K562 (cell line): Measurements from ENCODE around the gene SEMA5A. TPM values are rescaled to one million over a fixed set of nuclear protein-coding genes. Genes with fewer than 3 reads are reported as not detected.

Experiments
- ATAC-seq: fragments of 200-7000 bp; cut with Tn5 transposase; 3 replicates; pipeline ENCODE4 v1.9.1; 2020; ENCODE audit warnings: moderate library complexity
- BruUV-seq: library from RNA; stranded (reverse); fragments of 400-500 nt; replicated peaks from 2 replicates; lab custom pipeline; 2021; lab: Mats Ljungman, UMichigan
- CTCF ChIA-PET: fragments of 300-600 bp; formaldehyde crosslinking; extraction: SDS; loops from one replicate; lab custom pipeline; 2021; ENCODE audit warnings: low intra/inter-chr PET ratio; lab: Yijun Ruan, JAX
- POLR2A ChIA-PET: fragments of 300-600, 350-650 bp; sonication (Branson Sonifier 250); formaldehyde crosslinking; extraction: SDS; loops from one replicate; lab custom pipeline; 2021; ENCODE audit warnings: antibody characterized with exemption, inconsistent platforms; lab: Yijun Ruan, JAX
- DNase-seq, 4 experiments: peaks; one replicate each; pipeline versions ENCODE4 v3.0.0 to v3.0.0-alpha.2; 2011 to 2018; ENCODE audit warnings: low spot score in 3 of 4, mixed read lengths in 3 of 4; ENCODE audit errors: extremely low read depth in 1 of 4
- FAIRE-seq: peaks from 2 replicates; lab custom pipeline; 2011; peaks lifted over from hg19 to GRCh38; lab: Jason Lieb, UNC
- H2AFZ ChIP-seq: 2 replicates; pipeline ENCODE4 v1.6.0; 2011; ENCODE audit warnings: low read depth, low read length, control low read depth, inconsistent platforms
- H3K27ac ChIP-seq: fragments of 200-600 bp; 3 replicates; pipeline ENCODE4 v1.8.0; 2011; ENCODE audit warnings: low read depth, mild to moderate bottlenecking, control low read depth, inconsistent platforms, low read length, moderate library complexity, mixed read lengths; ENCODE audit errors: extremely low read depth
- H3K27me3 ChIP-seq, 2 experiments: fragments of 300-600 bp in 1 of 2; 2 replicates in 1 of 2; 3 replicates in 1 of 2; pipeline versions ENCODE4 v1.6.0 to v1.8.0; 2011; ENCODE audit warnings: inconsistent platforms in 2 of 2, low read length in 2 of 2, mild to moderate bottlenecking in 1 of 2, mixed read lengths in 1 of 2, moderate library complexity in 1 of 2; ENCODE audit not compliant: control insufficient read depth in 2 of 2, insufficient read depth in 2 of 2
- H3K36me3 ChIP-seq: fragments of 300-600 bp; 3 replicates; pipeline ENCODE4 v1.8.0; 2011; ENCODE audit warnings: mild to moderate bottlenecking, low read length, inconsistent platforms; ENCODE audit not compliant: control insufficient read depth, insufficient read depth
- H3K4me1 ChIP-seq, 2 experiments: fragments of 200-600 bp in 1 of 2; replicated peaks in 1 of 2; 2 replicates in 1 of 2; 3 replicates in 1 of 2; pipeline versions ENCODE4 v1.5.1 to v1.8.0; 2011; ENCODE audit warnings: inconsistent platforms in 2 of 2, low read length in 2 of 2, mild to moderate bottlenecking in 1 of 2, mixed read lengths in 1 of 2, moderate library complexity in 1 of 2; ENCODE audit not compliant: control insufficient read depth in 2 of 2, insufficient read depth in 2 of 2
- H3K4me2 ChIP-seq: 2 replicates; pipeline ENCODE4 v1.6.1; 2011; ENCODE audit warnings: low read length, control low read depth, inconsistent platforms, mixed read lengths; ENCODE audit not compliant: insufficient read depth
- H3K4me3 ChIP-seq: fragments of 200-600 bp; sonication (generic), shearing (Covaris generic); 2 replicates; pipeline ENCODE4 v1.5.1; 2016; ENCODE audit warnings: control low read depth, inconsistent platforms
- H3K79me2 ChIP-seq: fragments of 200-600 bp; 3 replicates; pipeline ENCODE4 v1.8.0; 2011; ENCODE audit warnings: low read length, inconsistent platforms; ENCODE audit not compliant: control insufficient read depth, insufficient read depth
- H3K9ac ChIP-seq, 2 experiments: 2 replicates each; pipeline versions ENCODE4 v1.6.0 to v1.6.1; 2011; ENCODE audit warnings: low read depth in 2 of 2, low read length in 2 of 2, control low read depth in 1 of 2, inconsistent platforms in 1 of 2, mild to moderate bottlenecking in 1 of 2, mixed read lengths in 1 of 2; ENCODE audit not compliant: insufficient read depth in 1 of 2
- H3K9me1 ChIP-seq: one replicate; pipeline ENCODE4 v1.6.0; 2011; ENCODE audit warnings: inconsistent platforms, mild to moderate bottlenecking, low read length, moderate library complexity; ENCODE audit not compliant: control insufficient read depth, insufficient read depth
- H3K9me3 ChIP-seq: replicated peaks from 2 replicates; pipeline ENCODE4 v1.5.1; 2011; ENCODE audit warnings: low read depth, low read length, inconsistent platforms; ENCODE audit not compliant: control insufficient read depth, insufficient read depth
- H4K20me1 ChIP-seq: replicated peaks from 2 replicates; pipeline ENCODE4 v1.6.1; 2011; ENCODE audit warnings: low read length, inconsistent platforms, mixed read lengths; ENCODE audit not compliant: control insufficient read depth, insufficient read depth
- CHD4 ChIP-seq: fragments of 200-600 bp; sonication (generic); IDR thresholded peaks from 3 replicates; pipeline ENCODE4 v1.6.1; 2012; ENCODE audit warnings: low read depth, mild to moderate bottlenecking, mixed read lengths, low read length, inconsistent platforms; ENCODE audit not compliant: insufficient read depth, insufficient replicate concordance, poor library complexity, severe bottlenecking
- E4F1 ChIP-seq: fragments of 250-450 bp; sonication (Bioruptor Pico); IDR thresholded peaks from 2 replicates; pipeline ENCODE4 v1.5.0; 2021; ENCODE audit warnings: mild to moderate bottlenecking, borderline replicate concordance
- HBP1 ChIP-seq: fragments of 450-650 bp; formaldehyde crosslinking; IDR thresholded peaks from 2 replicates; pipeline ENCODE4 v1.4.0; 2022; ENCODE audit warnings: missing genetic modification characterization
- HOXB6 ChIP-seq: fragments of 250-450 bp; sonication (Bioruptor Pico); IDR thresholded peaks from 2 replicates; pipeline ENCODE4 v1.5.1; 2022; ENCODE audit warnings: mild to moderate bottlenecking, borderline replicate concordance
- KDM2B ChIP-seq: fragments of 250-450 bp; sonication (Bioruptor Pico); IDR thresholded peaks from 2 replicates; pipeline ENCODE4 v1.8.0; 2021; ENCODE audit warnings: mild to moderate bottlenecking, moderate library complexity
- KLF13 ChIP-seq: fragments of 450-650 bp; IDR thresholded peaks from 2 replicates; pipeline ENCODE4 v1.6.1; 2016; ENCODE audit warnings: missing genetic modification characterization, low read depth, mild to moderate bottlenecking, missing compliant biosample characterization, moderate library complexity, borderline replicate concordance
- MAFG ChIP-seq: fragments of 450-650 bp; conservative IDR thresholded peaks from 2 replicates; pipeline ENCODE4 v1.6.1; 2016; ENCODE audit warnings: missing genetic modification characterization, missing compliant biosample characterization
- MIER1 ChIP-seq: fragments of 450-650 bp; IDR thresholded peaks from 2 replicates; pipeline ENCODE4 v1.6.1; 2016; ENCODE audit warnings: antibody characterized with exemption, mild to moderate bottlenecking, low read depth
- NFATC3 ChIP-seq: fragments of 450-650 bp; IDR thresholded peaks from 2 replicates; pipeline ENCODE4 v1.6.1; 2017; ENCODE audit warnings: mild to moderate bottlenecking
- RAD51 ChIP-seq: fragments of 450-650 bp; IDR thresholded peaks from 2 replicates; pipeline ENCODE4 v1.7.1; 2016; ENCODE audit warnings: low read depth, mild to moderate bottlenecking, borderline replicate concordance
- RBM17 ChIP-seq: fragments of 200-400 bp; formaldehyde crosslinking; IDR thresholded peaks from 2 replicates; pipeline ENCODE4 v1.6.1; 2017; ENCODE audit warnings: low read depth, mild to moderate bottlenecking, low read length, borderline replicate concordance
- RHOXF2B ChIP-seq: fragments of 250-450 bp; sonication (Bioruptor Pico); conservative IDR thresholded peaks from 2 replicates; pipeline ENCODE4 v1.5.1; 2021
- ZFP30 ChIP-seq: fragments of 250-450 bp; sonication (Bioruptor Pico); IDR thresholded peaks from 2 replicates; pipeline ENCODE4 v1.8.0; 2022; ENCODE audit warnings: moderate library complexity, mild to moderate bottlenecking, inconsistent platforms, borderline replicate concordance
- ZNF347 ChIP-seq: fragments of 450-650 bp; formaldehyde crosslinking; IDR thresholded peaks from 2 replicates; pipeline ENCODE4 v1.4.0; 2020; ENCODE audit warnings: low read depth, mild to moderate bottlenecking, moderate library complexity
- ZNF431 ChIP-seq: sonication (generic); formaldehyde crosslinking; IDR thresholded peaks from 2 replicates; pipeline ENCODE4 v1.8.0; 2022; ENCODE audit warnings: mild to moderate bottlenecking, missing genetic modification reagents
- ZNF644 ChIP-seq: fragments of 200-800 bp; sonication (Bioruptor generic); IDR thresholded peaks from 2 replicates; pipeline ENCODE4 v1.6.1; 2016; ENCODE audit warnings: low read depth, missing genetic modification characterization, missing compliant biosample characterization
- WGBS: fragments of 100-300 bp; shearing (Covaris generic); methylation state at CpG from one replicate; pipeline ENCODE4 v1.1.6; 2016; ENCODE audit warnings: low coverage, mixed read lengths; ENCODE audit not compliant: insufficient coverage; ENCODE audit errors: missing lambda C conversion rate; 5-methylcytosine and 5-hydroxymethylcytosine counted together
- in situ Hi-C: fragments of 300-500 bp; cut with MboI; formaldehyde crosslinking; loops from 4 replicates; pipeline ENCODE4 v1.15.0; 2018; ENCODE audit warnings: inconsistent platforms, mixed read lengths
- intact Hi-C: fragments of 100-400 bp; cut with micrococcal nuclease; formaldehyde crosslinking; loops from 2 replicates; pipeline ENCODE4 v1.14.2; 2022
- polyA plus RNA-seq, 8 experiments: library from polyadenylated mRNA; depleted of rRNA in 4 of 8; stranded (reverse) in 5 of 8; unstranded in 3 of 8; fragments of >200 nt; fragmentation: Nextera tagmentation in 2 of 8; fragmentation: Illumina TruSeq in 1 of 8; extraction: Ambion mirVana in 2 of 8; extraction: Trizol in 1 of 8; gene quantifications; 2 replicates each; pipeline versions ENCODE4 v1.2.1 to v1.2.3, GENCODE V29; 2011 to 2014; ENCODE audit warnings: inconsistent platforms in 1 of 8, missing spikeins in 1 of 8
- total RNA-seq, 7 experiments: library from RNA; depleted of rRNA in 6 of 7; stranded (reverse); fragments of >200 nt in 6 of 7; fragmentation: Illumina TruSeq in 2 of 7; extraction: Trizol in 2 of 7; gene quantifications; 2 replicates each; pipeline versions ENCODE4 v1.2.1 to v1.2.3, GENCODE V29; 2011 to 2021; ENCODE audit warnings: low replicate concordance in 1 of 7

The SEMA5A gene
- total and polyA plus RNA-seq, 9 of the 15 experiments (the other 6 are each of a cell fraction or from before 2014, with no cell fraction given) = 0.02 TPM; not detected in 8

GRCh38 chr5:9451037-9451436 is 94.8 kb downstream of the SEMA5A start (continued):
- TF ChIP-seq HBP1 = no peak
- TF ChIP-seq E4F1 = no peak

GRCh38 chr5:9447691-9448090 is 98.2 kb downstream of the SEMA5A start:
- BruUV-seq = no TSS peak
- ATAC-seq = no peak
- H3K4me1 ChIP-seq = no peaks in the 10 kb centered on the region
- TF ChIP-seq CHD4 (no peak), RAD51 (no peak), KLF13 (tag) (no peak), RBM17 (no peak), NFATC3 (no peak), MAFG (tag) (no peak), RHOXF2B (no peak), KDM2B (CRISPR knock-in tag) (no peak), ZNF347 (CRISPR knock-in tag) (no peak), HOXB6 (CRISPR knock-in tag) (no peak), ZFP30 (no peak), ZNF431 (CRISPR knock-in tag) (no peak), ZNF644 (tag) (no peak), MIER1 (no peak)
- TF ChIP-seq, all 486 proteins: peak for 0
- Histone ChIP-seq H3K4me3 (no peak overlapping the region), H3K79me2 (no peaks in the 10 kb centered on the region), H3K36me3 (no peaks in the 10 kb centered on the region), H3K27ac (no peak overlapping the region), H3K9me1 (no peaks in the 10 kb centered on the region), H4K20me1 (no peaks in the 10 kb centered on the region), H3K9me3 (no peaks in the 10 kb centered on the region), H3K27me3 (no peaks in the 10 kb centered on the region), H3K4me2 (no peak overlapping the region), H3K9ac (no peak overlapping the region), H2AFZ (no peak overlapping the region)
- in situ Hi-C loops (no loop called here), intact Hi-C loops (no loop called here)
- DNase-seq (no peak), FAIRE-seq (no peak)
- CTCF ChIA-PET = no interaction called here
- WGBS = 0% methylated on average over 2 of the region's 2 CpGs
- POLR2A ChIA-PET = no interaction called here
